Measurements from ENCODE around the gene NIPAL4.
"Not testable (repeated sequence)": the region's sequence is repeated elsewhere in the genome, so short reads cannot be mapped to it uniquely, and the experiment has no call there.

NIPAL4 gene

DNA sequence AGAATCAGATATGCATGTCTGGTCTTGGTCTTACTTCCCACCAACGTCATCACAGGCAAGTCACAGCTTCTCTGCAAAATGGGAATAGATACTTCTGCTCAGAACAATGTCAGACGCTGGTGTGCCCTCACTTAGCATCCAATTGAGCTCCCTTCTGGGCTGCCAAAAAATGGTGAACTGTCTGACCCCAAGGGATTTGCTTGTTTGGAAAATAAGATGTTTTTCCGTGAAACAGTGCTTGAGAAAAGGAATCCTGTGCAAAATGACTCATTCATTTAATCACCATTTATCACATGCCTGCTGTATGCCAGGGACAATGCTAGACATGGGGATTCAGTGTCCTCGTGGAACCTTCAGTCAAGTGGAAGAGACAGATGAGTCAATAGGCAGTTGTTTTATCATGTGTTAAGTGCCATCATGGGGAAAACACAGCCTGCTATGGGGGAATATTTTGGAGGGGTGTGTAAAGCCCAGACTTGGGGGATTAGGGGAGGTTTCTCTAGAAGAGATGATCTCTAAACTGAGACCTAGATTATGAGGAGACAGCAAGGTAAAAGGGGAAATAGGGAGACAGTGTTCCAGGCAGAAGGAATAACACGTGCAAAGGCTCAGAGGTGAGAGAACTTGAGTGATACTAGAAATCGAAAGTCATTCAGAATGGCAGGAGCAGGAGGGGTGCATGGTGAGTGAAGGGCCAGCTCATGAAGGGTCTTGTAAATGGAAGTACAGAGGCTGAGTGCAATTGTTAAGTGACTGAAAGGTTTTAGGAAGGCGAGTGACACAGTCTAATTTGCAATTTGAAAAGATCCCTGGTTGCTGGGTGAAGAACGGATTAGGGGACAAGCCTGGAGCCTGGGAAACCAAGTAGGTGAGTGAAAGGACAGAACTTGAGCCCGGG lies 3.9 kb downstream of the NIPAL4 start:
- peak; percentile 70 for DNase-seq

- DNase-seq: peak; percentile 86
These were observed 4.6 kb downstream of the NIPAL4 start for GRCh38 chr5:157464519-157465171.

DNA sequence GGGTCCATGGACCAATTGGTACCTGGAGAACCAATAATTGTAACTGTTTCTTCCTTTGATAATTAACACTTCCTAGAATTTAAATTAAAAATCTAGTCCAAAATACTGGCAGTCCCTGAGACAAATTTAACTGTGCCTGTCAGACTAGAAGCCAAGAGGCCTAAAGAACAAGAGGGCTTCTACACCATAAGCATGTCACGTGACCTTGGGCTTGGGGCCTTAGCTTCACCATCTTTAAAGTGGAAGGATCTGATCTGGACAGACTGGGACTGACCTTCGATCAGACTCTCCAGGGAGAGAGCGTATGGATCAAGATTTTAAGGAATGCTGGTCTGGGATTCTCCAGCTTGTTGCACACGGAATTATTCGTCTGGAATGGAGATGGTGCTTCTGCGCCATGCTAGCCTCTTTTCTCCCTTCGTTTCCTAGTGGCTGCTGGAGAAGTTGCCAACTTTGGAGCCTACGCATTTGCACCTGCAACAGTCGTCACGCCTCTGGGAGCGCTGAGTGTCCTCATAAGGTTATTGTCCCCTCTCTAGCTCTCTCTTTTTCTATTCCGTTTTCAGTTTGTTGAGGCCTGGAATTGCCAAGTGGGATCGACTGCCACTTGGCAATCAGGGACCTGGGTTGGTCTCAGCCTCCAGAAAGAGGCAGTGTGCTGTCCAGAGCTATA lies 8.4 kb downstream of the NIPAL4 start:
- DNase-seq: no peak

GRCh38 chr5:157469073-157469472 lies 9.1 kb downstream of the NIPAL4 start:
- no peak for DNase-seq

- no peak for DNase-seq
These were observed 9.7 kb downstream of the NIPAL4 start for GRCh38 chr5:157469687-157470086.

- no peak for DNase-seq
These were observed 10.6 kb downstream of the NIPAL4 start for GRCh38 chr5:157470631-157471030.

GRCh38 chr5:157471709-157472108 lies 11.7 kb downstream of the NIPAL4 start:
- peak; percentile 40 for DNase-seq

DNA sequence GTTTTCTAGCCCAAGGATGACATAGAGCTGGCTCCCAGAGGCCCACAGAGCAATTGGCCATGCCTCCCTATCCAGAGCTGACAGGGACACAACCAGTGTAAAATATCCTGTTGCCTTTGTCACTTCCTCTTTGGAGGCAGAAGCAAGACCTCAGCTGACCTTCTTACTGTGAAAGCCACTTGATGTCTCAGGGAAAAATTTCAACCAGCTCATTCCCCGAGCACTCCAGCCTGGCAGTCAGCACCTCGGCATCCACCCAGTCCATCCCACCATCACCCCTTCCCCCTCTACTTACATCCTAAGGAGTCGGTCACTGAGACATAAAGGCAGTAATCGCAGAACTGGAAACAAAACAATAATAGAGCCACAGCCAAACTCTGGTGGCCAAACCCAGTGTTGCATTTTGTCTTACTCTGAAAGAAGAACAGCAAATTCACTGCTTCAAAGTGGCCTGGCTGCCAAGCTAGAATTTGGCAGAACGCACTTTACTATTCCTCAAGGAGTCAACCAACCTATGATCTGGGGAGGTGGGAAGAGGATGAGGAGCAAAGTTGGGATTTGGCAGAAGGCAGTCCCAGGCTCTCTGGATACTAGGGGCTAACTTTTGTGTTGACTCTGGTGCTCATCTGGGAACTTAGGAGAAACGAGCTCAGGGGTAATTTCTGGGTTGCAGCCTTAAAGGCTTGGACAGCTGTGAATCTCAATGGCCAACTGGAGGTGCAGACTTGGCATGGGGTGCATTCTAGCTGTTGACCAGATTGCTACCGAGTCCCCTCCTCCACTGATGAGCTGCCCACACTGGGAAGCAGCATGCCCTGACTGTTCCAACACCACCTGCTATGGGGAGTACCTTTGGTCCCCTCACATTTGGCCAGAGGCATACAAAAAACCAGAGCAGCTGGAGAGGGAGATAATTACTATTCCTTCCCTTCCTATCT lies 13.6 kb downstream of the NIPAL4 start:
- DNase-seq: peak; percentile 76

DNA sequence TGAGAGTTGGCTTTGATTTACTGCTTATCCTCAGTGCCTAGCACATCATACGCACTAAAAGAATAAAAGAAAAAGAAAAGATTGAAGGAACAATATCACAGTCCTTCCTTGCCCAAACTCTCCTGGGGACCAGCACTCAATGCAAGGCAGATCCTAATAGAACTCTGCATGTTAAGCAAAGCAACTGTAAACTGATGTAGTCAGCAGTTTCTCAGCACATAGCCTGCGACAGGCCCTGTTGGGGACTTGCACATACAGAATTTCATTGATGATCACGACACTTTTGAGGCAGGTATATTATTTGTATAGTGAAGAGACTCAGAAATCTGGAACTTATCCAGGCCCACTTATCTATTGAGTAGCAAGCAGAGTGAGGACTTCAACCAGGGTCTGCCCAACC lies 15.4 kb downstream of the NIPAL4 start:
- no peak for DNase-seq

- peak; percentile 70 for DNase-seq
These were observed 16.8 kb downstream of the NIPAL4 start for GRCh38 chr5:157476702-157477408.

- DNase-seq: no peak
These were observed 17.9 kb downstream of the NIPAL4 start for GRCh38 chr5:157477814-157478494.

- no peak for DNase-seq
These were observed 18.7 kb downstream of the NIPAL4 start for GRCh38 chr5:157478726-157479125.

DNA sequence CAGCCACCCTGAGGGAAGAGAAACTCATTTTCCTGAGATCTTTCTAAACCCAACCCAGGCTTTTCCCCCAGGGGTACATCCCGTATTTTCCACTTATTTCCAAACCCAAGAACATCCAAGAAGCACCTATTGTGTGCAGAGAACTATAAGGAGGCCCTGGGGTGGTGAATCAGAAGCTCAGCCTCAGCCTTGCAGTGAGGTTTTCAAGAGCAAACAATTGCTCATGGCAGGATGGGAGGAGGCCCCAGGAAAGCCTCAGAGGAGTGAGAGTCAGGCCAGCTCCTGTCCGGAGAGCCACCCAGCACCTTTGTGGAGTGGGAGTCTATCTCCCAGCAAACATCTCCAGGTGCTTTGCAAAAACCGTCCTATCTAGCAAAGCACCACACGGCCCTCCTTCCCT lies 19.2 kb downstream of the NIPAL4 start:
- DNase-seq: no peak

DNA sequence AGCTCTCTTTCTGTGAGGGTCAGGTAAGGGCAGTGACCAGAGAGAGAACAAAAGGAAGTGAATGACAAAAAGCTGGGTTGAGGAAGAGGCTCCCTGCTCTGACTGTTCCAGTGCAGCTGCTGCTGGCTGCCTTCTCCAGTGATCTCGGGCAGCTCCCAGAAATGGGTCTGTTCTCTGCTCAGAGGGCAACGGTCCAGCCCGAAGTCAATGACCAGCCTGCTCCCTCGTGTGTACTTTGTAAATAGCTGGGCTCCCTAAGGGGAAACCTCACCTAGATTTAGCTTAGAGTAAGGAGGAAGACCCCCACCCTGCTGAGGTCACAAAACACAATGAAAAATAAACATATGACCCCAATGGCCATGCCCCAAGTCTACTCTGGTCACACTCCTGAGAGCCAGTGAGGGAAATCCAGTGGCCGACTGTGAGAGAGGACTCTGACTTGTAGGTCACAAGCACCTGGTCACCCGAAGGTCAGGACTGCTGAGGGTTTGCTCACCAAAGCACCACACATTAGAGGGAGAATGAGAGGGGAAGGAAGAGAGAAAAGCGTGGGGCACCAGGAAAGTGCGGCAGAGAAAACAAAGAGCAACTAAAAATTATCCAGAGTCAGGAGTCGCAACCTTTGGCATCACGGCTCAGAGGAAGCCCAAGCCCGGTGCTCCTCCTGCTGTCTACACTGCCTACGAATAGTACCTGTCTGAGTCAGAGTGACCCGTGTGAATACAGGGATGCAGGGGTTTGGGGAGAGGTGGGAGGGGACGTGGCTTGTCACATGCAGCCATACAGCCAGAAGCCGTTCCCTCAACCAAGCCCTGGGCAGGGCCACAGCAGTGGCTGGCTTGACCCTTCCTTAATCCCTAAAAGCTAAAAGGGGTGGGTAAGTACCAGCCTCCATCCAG lies 19.8 kb downstream of the NIPAL4 start:
- no peak for DNase-seq

GRCh38 chr5:157481265-157481664 lies 21.3 kb downstream of the NIPAL4 start:
- no peak for DNase-seq

DNA sequence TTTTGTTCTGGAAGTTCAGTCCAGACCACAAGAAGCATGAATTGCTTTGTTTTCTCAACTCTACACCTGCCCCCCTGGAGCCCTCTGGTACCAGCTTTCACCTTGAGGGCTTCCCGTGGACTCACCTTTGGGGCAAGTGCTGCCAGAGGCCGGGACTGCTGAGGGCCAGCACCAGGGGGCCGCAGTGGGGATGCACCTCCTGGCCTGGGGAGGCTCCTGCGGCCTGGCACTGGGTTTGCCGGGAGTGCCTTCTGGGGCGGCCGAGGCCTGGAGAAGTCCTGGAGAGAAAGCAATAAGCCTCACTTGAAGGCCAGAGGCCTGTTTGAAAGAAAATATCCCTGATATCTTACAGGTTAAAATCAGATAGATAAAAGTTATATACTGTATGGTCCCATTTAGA lies 21.7 kb downstream of the NIPAL4 start:
- DNase-seq: no peak

DNA sequence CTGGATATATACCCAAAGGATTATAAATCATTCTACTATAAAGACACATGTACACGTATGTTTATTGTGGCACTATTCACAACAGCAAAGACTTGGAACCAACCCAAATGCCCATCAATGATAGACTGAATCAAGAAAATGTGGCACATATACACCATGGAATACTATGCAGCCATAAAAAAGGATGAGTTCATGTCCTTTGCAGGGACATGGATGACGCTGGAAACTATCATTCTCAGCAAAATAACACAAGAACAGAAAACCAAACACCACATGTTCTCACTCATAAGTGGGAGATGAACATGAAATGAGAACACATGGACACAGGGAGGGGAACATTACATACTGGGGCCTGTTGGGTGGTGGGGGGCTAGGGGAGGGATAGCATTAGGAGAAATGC lies 22.7 kb downstream of the NIPAL4 start:
- not testable (repeated sequence) for DNase-seq

GRCh38 chr5:157484768-157485167 lies 24.8 kb downstream of the NIPAL4 start:
- DNase-seq: peak; percentile 84

DNA sequence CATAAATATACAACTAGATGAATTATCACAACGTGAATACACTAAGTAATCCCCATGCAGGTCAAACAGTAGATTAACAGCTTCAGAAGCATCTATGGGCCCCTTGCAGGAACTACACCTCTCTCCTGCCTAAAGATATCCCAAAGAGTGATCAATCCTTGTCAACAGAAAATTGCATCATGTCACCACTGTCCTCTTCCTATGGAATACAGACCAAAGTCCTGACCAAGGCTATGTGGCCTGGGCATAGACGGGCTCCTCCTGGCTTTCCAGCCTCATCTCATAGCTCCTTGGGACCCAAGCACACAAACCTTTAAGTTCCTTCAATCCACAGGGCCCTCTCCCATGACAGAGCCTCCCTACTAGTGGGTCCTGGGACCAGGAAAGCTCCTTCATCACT lies 25.3 kb downstream of the NIPAL4 start:
- no peak for DNase-seq

- no peak for DNase-seq
These were observed 25.8 kb downstream of the NIPAL4 start for GRCh38 chr5:157485811-157486210.
